IMR-90 (cell line): ENCODE measurements around the gene PPIAL4G.
"Not testable (repeated sequence)": the region's sequence is repeated elsewhere in the genome, so short reads cannot be mapped to it uniquely, and the experiment has no call there.

Experiments used
- FOS ChIP-seq: fragments of 150-350 bp; IDR thresholded peaks from 2 replicates; pipeline ENCODE4 v1.6.1; 2016; ENCODE audit warnings: low read depth, low read length
- MXI1 ChIP-seq: IDR thresholded peaks from 2 replicates; pipeline ENCODE4 v1.6.1; 2012; ENCODE audit warnings: low read depth, mild to moderate bottlenecking, low read length, moderate library complexity, borderline replicate concordance
- POLR2A ChIP-seq: IDR thresholded peaks from 2 replicates; pipeline ENCODE4 v1.6.1; 2012; ENCODE audit warnings: mild to moderate bottlenecking, low read depth, low read length
- RAD21 ChIP-seq: IDR thresholded peaks from 2 replicates; pipeline ENCODE4 v1.6.1; 2012; ENCODE audit warnings: low read length, improper control_type of control experiment
- RFX5 ChIP-seq: IDR thresholded peaks from 2 replicates; pipeline ENCODE4 v1.8.0; 2012; ENCODE audit warnings: low read depth, mild to moderate bottlenecking, low read length, moderate library complexity
- SMC3 ChIP-seq: fragments of 150-350 bp; IDR thresholded peaks from 2 replicates; pipeline ENCODE4 v1.6.1; 2016; ENCODE audit warnings: low read depth, mild to moderate bottlenecking, antibody characterized with exemption, low read length, moderate library complexity
- USF2 ChIP-seq: fragments of 150-350 bp; IDR thresholded peaks from 2 replicates; pipeline ENCODE4 v1.6.1; 2017; ENCODE audit warnings: mild to moderate bottlenecking, antibody characterized with exemption, low read length, low read depth
- TF ChIP-seq, protein P1 (sequence below): conservative IDR thresholded peaks from 2 replicates; pipeline ENCODE4 v1.5.1; 2012; ENCODE audit warnings: mild to moderate bottlenecking, low read depth, low read length, improper control_type of control experiment

DNA sequence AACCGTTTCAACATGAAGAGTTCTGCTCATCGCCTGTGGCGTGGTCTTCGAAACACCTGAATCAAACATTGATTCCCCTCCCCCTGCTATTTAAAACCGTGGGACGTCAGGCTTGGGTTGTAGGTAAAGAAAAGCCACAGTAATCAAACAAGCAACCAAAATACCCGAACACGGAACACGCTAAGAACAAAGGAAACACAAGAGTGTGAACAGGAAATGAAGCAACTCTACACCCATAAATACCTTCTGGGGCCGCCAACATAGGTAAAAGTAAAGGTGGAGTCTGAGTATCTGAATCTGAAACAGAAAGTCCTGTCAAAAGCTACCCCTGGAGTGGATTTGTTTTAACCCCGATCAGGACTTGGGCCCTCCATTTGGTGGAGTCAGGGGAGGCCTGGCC is 24.7 kb downstream of the PPIAL4G start:
- TF ChIP-seq, protein P1, sequence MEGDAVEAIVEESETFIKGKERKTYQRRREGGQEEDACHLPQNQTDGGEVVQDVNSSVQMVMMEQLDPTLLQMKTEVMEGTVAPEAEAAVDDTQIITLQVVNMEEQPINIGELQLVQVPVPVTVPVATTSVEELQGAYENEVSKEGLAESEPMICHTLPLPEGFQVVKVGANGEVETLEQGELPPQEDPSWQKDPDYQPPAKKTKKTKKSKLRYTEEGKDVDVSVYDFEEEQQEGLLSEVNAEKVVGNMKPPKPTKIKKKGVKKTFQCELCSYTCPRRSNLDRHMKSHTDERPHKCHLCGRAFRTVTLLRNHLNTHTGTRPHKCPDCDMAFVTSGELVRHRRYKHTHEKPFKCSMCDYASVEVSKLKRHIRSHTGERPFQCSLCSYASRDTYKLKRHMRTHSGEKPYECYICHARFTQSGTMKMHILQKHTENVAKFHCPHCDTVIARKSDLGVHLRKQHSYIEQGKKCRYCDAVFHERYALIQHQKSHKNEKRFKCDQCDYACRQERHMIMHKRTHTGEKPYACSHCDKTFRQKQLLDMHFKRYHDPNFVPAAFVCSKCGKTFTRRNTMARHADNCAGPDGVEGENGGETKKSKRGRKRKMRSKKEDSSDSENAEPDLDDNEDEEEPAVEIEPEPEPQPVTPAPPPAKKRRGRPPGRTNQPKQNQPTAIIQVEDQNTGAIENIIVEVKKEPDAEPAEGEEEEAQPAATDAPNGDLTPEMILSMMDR, result not testable (repeated sequence)
- not testable (repeated sequence) for TF ChIP-seq POLR2A, RFX5, MXI1, SMC3, FOS, RAD21, USF2
